Smooth muscle cell (in vitro differentiated cells): ENCODE measurements around the gene PDXDC1. TPM values are rescaled to one million over a fixed set of nuclear protein-coding genes. Genes with fewer than 3 reads are reported as not detected.
"Not testable (repeated sequence)": the region's sequence is repeated elsewhere in the genome, so short reads cannot be mapped to it uniquely, and the experiment has no call there.

ENCODE experiments used
- DNase-seq: peaks from one replicate; lab custom pipeline; 2025; ENCODE audit not compliant: unreplicated experiment; lab: John Stamatoyannopoulos, UW
- H2AFZ ChIP-seq: fragments of 200-600 bp; sonication (generic); 2 replicates; pipeline ENCODE4 v1.6.0; 2016; ENCODE audit warnings: antibody characterized with exemption, low read depth, mild to moderate bottlenecking
- H3F3A ChIP-seq: fragments of 200-600 bp; sonication (generic); 2 replicates; pipeline ENCODE4 v1.6.0; 2017; ENCODE audit warnings: antibody characterized with exemption, low read depth
- H3K27ac ChIP-seq: fragments of 200-600 bp; sonication (generic); 2 replicates; pipeline ENCODE4 v1.5.1; 2016; ENCODE audit warnings: low read depth, mild to moderate bottlenecking
- H3K27me3 ChIP-seq: fragments of 200-600 bp; sonication (generic); 2 replicates; pipeline ENCODE4 v1.6.1; 2016; ENCODE audit warnings: low read depth, mild to moderate bottlenecking
- H3K36me3 ChIP-seq: fragments of 200-600 bp; sonication (generic); 2 replicates; pipeline ENCODE4 v1.5.1; 2016; ENCODE audit warnings: low read depth
- H3K4me1 ChIP-seq: fragments of 200-600 bp; sonication (generic); 2 replicates; pipeline ENCODE4 v1.5.1; 2016; ENCODE audit warnings: low read depth
- H3K4me2 ChIP-seq: fragments of 200-600 bp; sonication (generic); 2 replicates; pipeline ENCODE4 v1.6.0; 2016; ENCODE audit warnings: mild to moderate bottlenecking
- H3K4me3 ChIP-seq: fragments of 200-600 bp; sonication (generic); 2 replicates; pipeline ENCODE4 v1.5.1; 2016; ENCODE audit warnings: mild to moderate bottlenecking
- H3K79me2 ChIP-seq: fragments of 200-600 bp; sonication (generic); 2 replicates; pipeline ENCODE4 v1.6.0; 2016; ENCODE audit warnings: low read depth, mild to moderate bottlenecking
- H3K9ac ChIP-seq: fragments of 200-600 bp; sonication (generic); 2 replicates; pipeline ENCODE4 v1.6.0; 2016; ENCODE audit warnings: low read depth
- H3K9me3 ChIP-seq: fragments of 200-600 bp; sonication (generic); replicated peaks from 2 replicates; pipeline ENCODE4 v1.5.1; 2016; ENCODE audit warnings: low read depth
- H4K20me1 ChIP-seq: fragments of 200-600 bp; sonication (generic); 2 replicates; pipeline ENCODE4 v1.6.0; 2016; ENCODE audit warnings: low read depth
- CTCF ChIP-seq: fragments of 200-600 bp; sonication (generic); IDR thresholded peaks from 2 replicates; pipeline ENCODE4 v1.5.1; 2017; ENCODE audit warnings: borderline replicate concordance, mild to moderate bottlenecking, antibody characterized with exemption; ENCODE audit not compliant: insufficient read depth, poor library complexity, severe bottlenecking
- WGBS: methylation state at CpG from one replicate; pipeline ENCODE4 v1.1.7; 2016; ENCODE audit warnings: low lambda C conversion rate; 5-methylcytosine and 5-hydroxymethylcytosine counted together
- polyA plus RNA-seq: library from polyadenylated mRNA; unstranded; fragments of >200 nt; fragmentation: Nextera tagmentation; extraction: Ambion mirVana; gene quantifications from 2 replicates; pipeline ENCODE4 v1.2.1, GENCODE V29; 2016
- total RNA-seq: library from RNA; depleted of rRNA; stranded (reverse); fragments of >200 nt; gene quantifications from 2 replicates; pipeline ENCODE4 v1.2.3, GENCODE V29; 2014

PDXDC1 gene
- total and polyA plus RNA-seq, 2 experiments from 2014 or later = 102 to 113 TPM

DNA sequence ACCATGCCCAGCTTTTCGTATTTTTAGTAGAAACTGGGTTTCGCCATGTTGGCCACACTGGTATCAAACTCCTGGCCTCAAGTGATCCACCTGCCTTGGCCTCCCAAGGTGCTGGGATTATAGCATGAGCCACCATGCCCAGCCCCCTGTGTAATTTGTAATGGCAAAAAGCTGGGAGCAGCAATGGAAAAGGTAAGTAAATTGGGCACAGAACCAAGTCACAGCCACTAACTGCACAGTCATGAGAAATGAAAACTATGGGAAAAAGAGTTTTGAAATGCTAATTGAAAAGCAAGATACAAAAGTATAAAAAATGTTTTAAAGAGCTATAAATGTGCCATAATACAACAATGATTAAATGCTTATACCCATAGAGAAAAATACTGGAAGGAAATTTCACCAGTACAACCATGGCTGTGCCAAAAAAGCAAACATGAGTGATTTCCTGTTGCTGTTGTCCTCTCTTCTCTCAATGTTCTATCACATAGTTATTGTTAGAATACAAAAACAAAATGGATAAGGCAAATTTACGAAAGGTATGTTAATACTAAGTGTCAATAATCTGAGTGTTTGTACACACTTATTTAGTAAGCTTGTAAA is 74.9 kb downstream of the PDXDC1 start:
- Histone ChIP-seq H4K20me1 (peaks cover 66% of the 10 kb centered on the region), H2AFZ (no peak overlapping the region)
- 97% methylated on average over 3 of the region's 3 CpGs for WGBS

GRCh38 chr16:15050440-15050839 is 75.6 kb downstream of the PDXDC1 start:
- not testable (repeated sequence) for DNase-seq, H3F3A ChIP-seq, H3K9ac ChIP-seq, H3K4me2 ChIP-seq, H3K36me3 ChIP-seq, H3K4me1 ChIP-seq, H3K27me3 ChIP-seq, H2AFZ ChIP-seq, H3K4me3 ChIP-seq, H3K27ac ChIP-seq, H3K9me3 ChIP-seq
- WGBS = 93% methylated on average over 1 of the region's 1 CpG
- H4K20me1 ChIP-seq = peaks cover 60% of the 10 kb centered on the region
- peaks cover 60% of the 10 kb centered on the region for H3K79me2 ChIP-seq

More for the DNA sequence above, 74.9 kb downstream of the PDXDC1 start:
- Histone ChIP-seq H3K79me2 (peaks cover 53% of the 10 kb centered on the region), H3K36me3 (no peaks in the 10 kb centered on the region), H3K27me3 (no peaks in the 10 kb centered on the region), H3K4me2 (no peak overlapping the region), H3F3A (no peaks in the 10 kb centered on the region), H3K4me1 (no peaks in the 10 kb centered on the region), H3K9me3 (no peaks in the 10 kb centered on the region), H3K9ac (no peak overlapping the region), H3K4me3 (no peak overlapping the region), H3K27ac (no peak overlapping the region)
- no peak for TF ChIP-seq CTCF
- DNase-seq = no peak

DNA sequence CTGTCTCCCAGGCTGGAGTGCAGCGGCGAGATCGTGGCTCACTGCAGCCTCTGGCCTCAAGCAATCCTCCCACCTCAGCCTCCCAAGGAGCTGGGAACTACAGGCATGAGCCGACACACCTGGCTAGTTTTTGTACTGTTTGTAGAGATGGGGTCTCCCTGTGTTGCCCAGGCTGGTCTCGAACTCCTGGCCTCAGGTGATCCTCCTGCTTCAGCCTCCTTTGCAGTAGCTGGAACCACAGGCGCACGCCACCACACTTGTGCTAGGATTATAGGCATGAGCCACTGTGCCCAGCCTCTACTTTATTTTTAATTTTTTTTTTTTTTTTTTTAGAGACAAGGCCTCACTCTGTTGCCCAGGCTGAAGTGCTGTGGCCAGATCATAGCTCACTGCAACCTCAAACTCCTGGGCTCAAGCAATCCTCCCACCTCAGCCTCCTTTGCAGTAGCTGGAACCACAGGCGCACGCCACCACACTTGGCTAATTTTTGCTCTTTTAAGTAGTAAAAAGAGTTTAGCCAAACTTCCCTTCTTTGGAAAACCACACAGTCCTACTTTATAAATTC is 76.6 kb downstream of the PDXDC1 start:
- Histone ChIP-seq H3K4me1 (no peaks in the 10 kb centered on the region), H3K27ac (no peak overlapping the region), H3K4me2 (no peak overlapping the region), H3K9ac (no peak overlapping the region), H2AFZ (no peak overlapping the region), H3K36me3 (no peaks in the 10 kb centered on the region), H3K27me3 (no peaks in the 10 kb centered on the region), H4K20me1 (peaks cover 54% of the 10 kb centered on the region), H3K4me3 (no peak overlapping the region), H3K9me3 (no peaks in the 10 kb centered on the region), H3F3A (no peaks in the 10 kb centered on the region), H3K79me2 (peaks cover 63% of the 10 kb centered on the region)
- no peak for TF ChIP-seq CTCF
- no peak for DNase-seq
- 96% methylated on average over 9 of the region's 9 CpGs for WGBS

DNA sequence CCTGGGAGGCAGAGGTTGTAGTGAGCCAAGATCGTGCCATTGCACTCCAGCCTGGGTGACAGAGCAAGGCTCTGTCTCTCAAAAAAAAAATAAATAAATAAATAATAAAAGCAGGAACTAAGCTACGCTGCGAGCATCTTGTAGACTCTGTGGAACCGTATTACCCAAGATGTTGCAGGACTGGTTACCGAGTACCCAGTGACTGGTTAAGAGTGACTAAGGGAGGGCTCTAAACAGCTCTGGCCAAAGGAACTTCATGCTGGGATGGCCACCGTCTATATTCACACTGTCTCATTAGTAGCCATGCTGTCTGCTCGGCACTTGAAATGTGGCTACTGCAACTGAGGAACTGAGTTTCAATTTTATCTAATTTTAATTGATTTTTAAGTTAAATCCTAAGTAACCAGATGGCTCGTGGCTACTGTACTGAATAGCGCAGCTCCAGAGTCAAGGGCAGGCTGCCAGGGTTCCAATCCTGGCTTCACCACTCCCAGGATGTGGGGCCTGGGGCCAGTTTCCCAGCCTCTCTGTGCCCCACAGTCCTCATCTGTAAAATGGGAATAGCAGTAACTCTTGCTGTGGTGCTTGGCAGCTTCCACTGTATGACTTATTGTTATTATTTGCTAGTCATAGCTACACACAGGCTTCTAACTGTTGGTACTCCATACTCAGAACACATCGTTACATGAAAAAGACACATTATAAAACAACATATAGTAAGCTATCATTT is 78.1 kb downstream of the PDXDC1 start:
- Histone ChIP-seq H3K27me3 (no peaks in the 10 kb centered on the region), H3K4me2 (no peak overlapping the region), H3K79me2 (peaks cover 55% of the 10 kb centered on the region), H3K27ac (no peak overlapping the region), H3K4me3 (no peak overlapping the region), H3K9ac (no peak overlapping the region), H3K4me1 (no peaks in the 10 kb centered on the region), H3F3A (peaks cover 4% of the 10 kb centered on the region), H3K36me3 (no peaks in the 10 kb centered on the region), H4K20me1 (peaks cover 48% of the 10 kb centered on the region), H3K9me3 (no peaks in the 10 kb centered on the region), H2AFZ (no peak overlapping the region)
- TF ChIP-seq CTCF = no peak
- DNase-seq = no peak
- WGBS = 89% methylated on average over 10 of the region's 10 CpGs
